Right ventricle myocardium superior (tissue), 1 donor: ENCODE results near the gene BAIAP3. TPM values are rescaled to one million over a fixed set of nuclear protein-coding genes. Genes with fewer than 3 reads are reported as not detected.

ENCODE experiments used
- ATAC-seq: fragments of 200-7000 bp; cut with Tn5 transposase; one replicate; pipeline ENCODE4 v1.9.1; 2020; ENCODE audit warnings: mild to moderate bottlenecking; ENCODE audit not compliant: poor library complexity
- DNase-seq: peaks from one replicate; pipeline ENCODE4 v3.0.0-alpha.2; 2020
- intact Hi-C: fragments of 100-400 bp; cut with DNase I; formaldehyde crosslinking; loops from one replicate; pipeline ENCODE4 v1.11.2; 2022
- total RNA-seq: library from RNA; stranded (reverse); fragmentation: NEBNext Ultra II Directional; extraction: Animal tissue kit (Norgen Biotek cat#: 25700); gene quantifications from one replicate; pipeline ENCODE4 v1.2.1, GENCODE V29; 2021
- donor health status: DM: no; HTN: yes; CAD: no; lungs with severe emphysema.

The BAIAP3 gene
- total RNA-seq, 1 donor from 2014 or later: 3.7 TPM

- DNase-seq (no peak), ATAC-seq (no peak)
- intact Hi-C loops: no loop called here
Observed at GRCh38 chr16:1354815-1355540, 21.5 kb downstream of the BAIAP3 start.

DNA sequence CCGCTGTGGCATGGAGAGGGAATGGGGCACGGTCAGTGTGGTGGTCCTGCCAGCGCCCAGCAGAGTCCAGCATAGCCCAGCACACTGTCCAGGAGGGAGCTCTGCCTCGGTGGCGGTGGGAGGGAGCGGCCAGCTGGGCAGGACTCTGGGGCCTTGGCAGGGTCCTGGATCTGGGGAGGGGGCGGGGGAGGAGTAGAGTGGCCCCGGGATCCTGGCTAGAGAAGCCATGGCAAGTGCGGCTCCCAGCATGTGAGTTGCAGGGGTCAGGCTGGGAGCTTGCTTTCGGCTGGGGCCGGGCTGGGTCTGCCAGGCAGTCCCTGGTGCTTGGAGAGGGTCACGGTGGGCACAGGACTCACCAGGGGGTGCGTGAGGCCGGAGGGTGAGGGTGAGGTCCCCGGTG, 22.1 kb downstream of the BAIAP3 start:
- intact Hi-C loops: no loop called here
- ATAC-seq: no peak
- no peak for DNase-seq

- intact Hi-C loops: no loop called here
- ATAC-seq (no peak), DNase-seq (no peak)
Observed at GRCh38 chr16:1356061-1356900, 22.8 kb downstream of the BAIAP3 start.

DNA sequence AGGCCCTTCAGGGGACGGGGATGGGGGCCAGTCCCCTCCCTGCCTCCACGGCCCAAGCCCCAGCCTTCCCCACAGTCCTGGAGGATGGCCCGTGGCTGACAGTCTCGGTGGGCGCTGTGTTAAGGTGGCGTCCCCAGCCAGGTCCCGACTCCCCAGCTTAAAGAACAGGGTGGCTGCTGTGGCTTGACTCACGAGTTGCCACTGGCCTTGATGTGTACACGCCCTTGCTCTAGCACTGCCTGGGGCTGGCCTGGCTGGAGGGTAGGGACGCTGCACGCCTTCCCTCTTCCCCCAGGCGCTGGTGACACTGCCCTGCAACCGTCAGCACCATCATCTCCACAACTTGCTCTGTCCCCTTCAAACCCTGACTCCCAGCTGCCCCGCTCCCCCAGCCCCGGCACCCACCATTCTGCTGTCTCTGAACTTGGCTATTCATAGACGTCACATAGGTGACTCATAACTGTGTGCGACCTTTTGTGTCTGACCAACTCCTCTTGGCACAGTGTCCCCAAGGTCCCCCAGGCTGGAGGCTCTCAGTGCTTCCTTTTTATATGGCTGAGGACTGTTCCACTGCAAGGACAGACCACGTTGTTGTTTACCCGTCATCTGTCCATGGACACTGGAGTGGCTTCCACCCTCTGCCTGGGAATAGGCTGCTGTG, 24.6 kb downstream of the BAIAP3 start:
- no peak for DNase-seq
- ATAC-seq: no peak
- intact Hi-C loops: no loop called here

DNA sequence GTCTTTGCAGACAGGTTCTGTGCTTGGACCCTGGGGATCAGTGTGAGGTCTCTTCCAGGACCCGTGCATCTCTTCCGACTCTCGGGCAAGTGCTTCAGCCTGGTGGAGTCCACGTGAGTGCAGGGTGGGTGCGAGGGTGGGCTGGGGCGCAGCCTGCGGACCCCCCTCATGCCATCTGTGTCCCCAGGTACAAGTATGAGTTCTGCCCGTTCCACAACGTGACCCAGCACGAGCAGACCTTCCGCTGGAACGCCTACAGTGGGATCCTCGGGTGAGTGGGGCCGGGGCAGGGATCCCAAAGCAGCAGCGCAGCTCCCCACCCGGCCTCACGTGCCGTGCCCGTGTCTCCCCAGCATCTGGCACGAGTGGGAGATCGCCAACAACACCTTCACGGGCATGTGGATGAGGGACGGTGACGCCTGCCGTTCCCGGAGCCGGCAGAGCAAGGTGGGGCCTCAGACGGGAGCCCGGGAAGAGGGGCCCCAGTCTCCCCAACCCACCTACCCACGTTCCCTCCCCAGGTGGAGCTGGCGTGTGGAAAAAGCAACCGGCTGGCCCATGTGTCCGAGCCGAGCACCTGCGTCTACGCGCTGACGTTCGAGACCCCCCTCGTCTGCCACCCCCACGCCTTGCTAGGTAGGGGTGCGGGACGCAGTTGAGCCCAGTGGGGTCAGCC, 28.4 kb downstream of the BAIAP3 start:
- intact Hi-C loops: no loop called here
- no peak for ATAC-seq
- no peak for DNase-seq

DNA sequence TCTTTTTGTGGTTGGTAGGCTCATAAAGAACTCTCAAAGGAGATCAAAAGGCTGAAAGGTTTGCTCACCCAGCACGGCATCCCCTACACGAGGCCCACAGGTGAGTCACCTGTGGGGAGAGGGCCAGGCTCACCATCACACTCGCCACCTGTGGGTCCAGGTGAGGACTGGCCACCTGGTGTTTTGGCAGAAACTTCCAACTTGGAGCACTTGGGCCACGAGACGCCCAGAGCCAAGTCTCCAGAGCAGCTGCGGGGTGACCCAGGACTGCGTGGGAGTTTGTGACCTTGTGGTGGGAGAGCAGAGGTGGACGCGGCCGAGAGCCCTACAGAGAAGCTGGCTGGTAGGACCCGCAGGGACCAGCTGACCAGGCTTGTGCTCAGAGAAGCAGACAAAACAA, 29.4 kb downstream of the BAIAP3 start:
- DNase-seq (no peak), ATAC-seq (no peak)
- intact Hi-C loops: no loop called here

- peak; percentile 79 for ATAC-seq
- peak; percentile 76 for DNase-seq
- intact Hi-C loops: no loop called here
Observed at GRCh38 chr16:1363501-1364041, 30.1 kb downstream of the BAIAP3 start.

DNA sequence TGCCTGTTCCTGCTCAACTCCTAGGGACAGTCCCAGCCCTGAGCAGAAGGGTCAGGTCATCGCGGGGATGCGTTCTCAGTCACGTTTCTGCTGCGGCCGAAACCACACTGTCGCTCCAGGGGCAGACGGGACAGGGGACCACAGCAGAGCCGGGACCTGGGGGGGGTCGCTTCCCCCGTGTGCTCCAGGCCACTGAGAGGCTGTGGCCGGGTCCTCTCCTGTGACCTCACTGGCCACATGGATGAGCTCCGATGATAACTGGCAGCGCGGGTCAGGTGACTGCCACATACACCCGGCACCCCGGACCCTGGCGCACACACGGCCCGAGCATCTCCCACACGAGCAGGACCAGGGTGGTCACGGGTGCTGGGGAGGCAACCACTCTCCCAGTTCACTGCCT, 31.1 kb downstream of the BAIAP3 start:
- ATAC-seq (no peak), DNase-seq (peak; percentile 38)
- intact Hi-C loops: no loop called here

DNA sequence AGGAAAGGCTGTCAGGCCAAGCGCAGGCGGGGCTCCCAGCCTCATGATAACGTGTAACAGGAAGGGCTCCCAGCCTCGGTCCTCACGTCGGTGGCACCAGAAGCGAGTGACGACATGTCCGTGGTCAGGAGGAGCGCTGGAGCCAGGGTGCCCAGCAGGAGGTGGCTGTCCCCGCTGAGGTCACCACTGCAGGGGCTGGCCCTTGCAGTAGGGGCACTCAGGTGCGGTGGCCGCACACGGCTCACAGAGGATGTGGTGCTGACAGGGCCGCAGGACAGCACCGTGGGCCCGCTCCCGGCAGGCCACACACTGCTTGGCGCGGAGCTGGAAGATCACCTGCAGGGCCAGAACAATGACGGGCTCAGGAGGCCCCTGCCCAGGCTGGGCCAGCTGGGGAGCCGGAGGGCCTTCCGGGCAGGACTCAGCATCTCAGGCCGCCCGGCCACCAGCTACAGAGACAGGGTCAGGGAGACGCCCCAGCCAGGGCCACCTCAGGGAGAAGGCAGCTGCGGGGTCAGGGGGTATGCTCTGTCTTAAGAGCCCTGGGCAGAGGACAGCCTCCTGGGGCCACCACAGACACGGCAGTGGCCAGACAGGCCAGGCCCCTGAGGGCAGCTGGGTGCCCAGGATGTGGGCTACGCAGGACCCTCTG, 32.7 kb downstream of the BAIAP3 start:
- peak; percentile 40 for DNase-seq
- intact Hi-C loops: no loop called here
- no peak for ATAC-seq

GRCh38 chr16:1366712-1367299, 33.4 kb downstream of the BAIAP3 start:
- intact Hi-C loops: no loop called here
- ATAC-seq (no peak), DNase-seq (no peak)

- ATAC-seq (no peak), DNase-seq (peak; percentile 26)
- intact Hi-C loops: no loop called here
Observed at GRCh38 chr16:1367486-1368174, 34.2 kb downstream of the BAIAP3 start.

DNA sequence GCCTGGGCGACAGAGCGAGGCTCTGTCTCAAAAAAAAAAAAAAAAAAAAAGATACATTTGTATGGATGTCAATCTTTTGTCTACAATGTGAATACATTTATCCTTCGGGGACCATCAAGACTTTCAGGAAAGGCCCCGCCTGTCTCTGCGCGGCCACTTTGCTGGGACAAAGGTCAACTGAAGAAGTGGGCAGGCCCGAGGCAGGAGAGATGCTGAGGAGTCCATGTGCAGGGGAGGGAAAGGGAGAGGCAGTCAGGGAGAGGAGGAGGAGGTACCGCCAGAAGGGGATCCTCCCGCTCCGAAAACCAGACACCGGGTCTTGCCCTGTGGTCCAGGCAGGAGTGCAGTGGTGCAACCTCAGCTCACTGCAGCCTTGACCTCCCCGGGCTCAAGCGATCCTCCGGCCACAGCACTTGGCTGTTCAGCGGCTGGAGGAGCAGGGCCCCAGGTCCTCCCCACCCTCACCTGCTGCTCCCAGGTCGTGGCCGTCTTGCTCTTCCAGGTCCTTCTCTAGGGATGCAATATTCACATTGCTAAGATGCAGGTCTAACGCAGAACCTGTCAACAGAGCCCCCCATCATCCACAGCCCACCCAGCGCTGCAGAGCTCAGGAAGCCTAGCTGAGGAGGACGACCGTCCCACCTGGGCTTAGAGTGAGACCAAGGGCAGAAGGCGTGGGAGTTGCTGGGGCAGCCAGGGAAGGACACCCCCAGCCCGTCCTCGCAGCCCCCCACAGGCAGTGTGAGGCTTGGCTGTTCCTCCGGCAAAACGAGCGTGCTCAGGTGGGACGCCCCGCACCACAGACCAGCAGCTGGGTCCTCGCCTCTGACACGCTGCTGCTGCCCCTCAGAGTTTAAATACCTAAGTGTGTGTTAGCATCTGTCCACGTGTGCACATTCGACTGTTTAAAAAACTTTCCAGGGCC, 37.9 kb downstream of the BAIAP3 start:
- DNase-seq (no peak), ATAC-seq (no peak)
- intact Hi-C loops: no loop called here

DNA sequence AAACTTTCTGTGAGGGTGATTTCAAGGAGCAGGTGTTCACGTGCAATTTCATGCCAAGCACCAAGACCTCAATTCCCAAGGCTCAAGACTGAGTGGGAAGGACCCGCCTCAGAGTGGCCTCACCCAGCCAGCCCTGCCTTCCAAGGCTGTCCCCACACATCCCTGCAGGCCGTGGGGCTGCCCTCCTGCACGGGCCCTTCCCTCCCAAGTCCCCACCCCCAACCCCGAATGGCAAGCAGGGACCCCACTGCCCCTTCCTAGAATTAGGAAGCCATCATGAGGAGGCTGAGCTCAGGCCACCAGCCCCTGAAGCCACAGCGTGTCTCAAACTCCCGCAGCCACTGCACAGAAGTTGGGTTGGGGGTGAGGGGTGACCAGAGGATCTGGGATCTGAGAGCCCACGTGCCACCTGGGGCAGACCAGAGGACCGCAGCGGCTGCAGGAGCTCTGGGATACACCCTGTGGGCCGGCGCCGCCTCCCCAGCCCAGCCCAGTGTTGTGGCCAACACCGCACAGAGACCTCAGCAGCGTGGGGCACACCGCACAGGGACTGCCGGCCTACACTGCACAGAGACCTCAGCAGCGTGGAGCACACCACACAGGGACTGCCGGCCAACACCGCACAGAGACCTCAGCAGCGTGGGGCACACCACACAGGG, 39.0 kb downstream of the BAIAP3 start:
- ATAC-seq (no peak), DNase-seq (no peak)
- intact Hi-C loops: no loop called here

- ATAC-seq (no peak), DNase-seq (peak; percentile 33)
- intact Hi-C loops: no loop called here
Observed at GRCh38 chr16:1374418-1375297, 41.2 kb downstream of the BAIAP3 start.

GRCh38 chr16:1375298-1375640, 41.8 kb downstream of the BAIAP3 start:
- ATAC-seq (no peak), DNase-seq (no peak)
- intact Hi-C loops: no loop called here
